HepG2 (cell line): ENCODE results near the gene LRRC25. TPM values are rescaled to one million over a fixed set of nuclear protein-coding genes. Genes with fewer than 3 reads are reported as not detected.

Experiments used
- ATF2 ChIP-seq: sonication (generic); formaldehyde crosslinking; IDR thresholded peaks from 2 replicates; pipeline ENCODE4 v1.4.0; 2020; ENCODE audit warnings: missing genetic modification reagents
- ATF5 ChIP-seq: sonication (generic); formaldehyde crosslinking; IDR thresholded peaks from 2 replicates; pipeline ENCODE4 v1.4.0; 2020; ENCODE audit warnings: mild to moderate bottlenecking, low read depth, missing genetic modification reagents
- CBFB ChIP-seq: sonication (generic); formaldehyde crosslinking; IDR thresholded peaks from 2 replicates; pipeline ENCODE4 v1.4.0; 2020; ENCODE audit warnings: missing genetic modification reagents
- CBX2 ChIP-seq, 2 experiments: fragments of 200-600 bp in 1 of 2; sonication (generic); formaldehyde crosslinking in 1 of 2; IDR thresholded peaks; 2 replicates each; pipeline versions ENCODE4 v1.7.0 to v1.8.1; 2018 to 2022; ENCODE audit warnings: low read depth in 2 of 2, low read length in 1 of 2, mild to moderate bottlenecking in 1 of 2, missing genetic modification reagents in 1 of 2
- CSRNP1 ChIP-seq: sonication (generic); formaldehyde crosslinking; IDR thresholded peaks from 2 replicates; pipeline ENCODE4 v1.8.1; 2023; ENCODE audit warnings: mild to moderate bottlenecking, missing genetic modification reagents
- DDIT3 ChIP-seq: sonication (generic); formaldehyde crosslinking; IDR thresholded peaks from 2 replicates; pipeline ENCODE4 v1.4.0; 2020; ENCODE audit warnings: mild to moderate bottlenecking, missing genetic modification reagents
- ELF3 ChIP-seq: IDR thresholded peaks from 2 replicates; pipeline ENCODE4 v1.6.1; 2016; ENCODE audit warnings: missing genetic modification reagents, missing compliant biosample characterization
- FOXA3 ChIP-seq: IDR thresholded peaks from 2 replicates; pipeline ENCODE4 v1.6.1; 2016; ENCODE audit warnings: missing genetic modification reagents, missing compliant biosample characterization
- FOXP1 ChIP-seq, 2 experiments: fragments of 450-650 bp in 1 of 2; IDR thresholded peaks; 2 replicates each; pipeline ENCODE4 v1.6.1; 2017 to 2018; ENCODE audit warnings: antibody characterized with exemption in 1 of 2
- JARID2 ChIP-seq: sonication (generic); formaldehyde crosslinking; IDR thresholded peaks from 2 replicates; pipeline ENCODE4 v1.8.1; 2023; ENCODE audit warnings: missing genetic modification reagents, inconsistent platforms; ENCODE audit not compliant: insufficient replicate concordance
- PHF21A ChIP-seq: sonication (generic); formaldehyde crosslinking; IDR thresholded peaks from 2 replicates; pipeline ENCODE4 v1.5.0; 2020; ENCODE audit warnings: mild to moderate bottlenecking, missing genetic modification reagents
- POLR2AphosphoS5 ChIP-seq: IDR thresholded peaks from 2 replicates; pipeline ENCODE4 v1.6.1; 2012; ENCODE audit warnings: low read depth, low read length
- RARA ChIP-seq: IDR thresholded peaks from 2 replicates; pipeline ENCODE4 v1.6.1; 2016; ENCODE audit warnings: missing genetic modification reagents, missing compliant biosample characterization
- SP4 ChIP-seq: sonication (generic); formaldehyde crosslinking; IDR thresholded peaks from 2 replicates; pipeline ENCODE4 v1.8.1; 2023; ENCODE audit warnings: mild to moderate bottlenecking, missing genetic modification reagents
- TCF7 ChIP-seq: sonication (generic); IDR thresholded peaks from 2 replicates; pipeline ENCODE4 v1.6.1; 2016; ENCODE audit warnings: antibody characterized with exemption, low read depth
- U2AF1 ChIP-seq: fragments of 200-400 bp; formaldehyde crosslinking; optimal IDR thresholded peaks from 2 replicates; pipeline ENCODE3; 2017; ENCODE audit warnings: mild to moderate bottlenecking, low read depth, low read length
- YY1 ChIP-seq: IDR thresholded peaks from 2 replicates; pipeline ENCODE4 v1.6.1; 2011; ENCODE audit warnings: low read length, low read depth, moderate library complexity, mild to moderate bottlenecking; ENCODE audit not compliant: insufficient read depth, insufficient replicate concordance
- ZNF24 ChIP-seq: fragments of 450-650 bp; IDR thresholded peaks from 2 replicates; pipeline ENCODE4 v1.6.1; 2017; ENCODE audit warnings: antibody characterized with exemption, mild to moderate bottlenecking
- ZNF251 ChIP-seq: sonication (generic); formaldehyde crosslinking; IDR thresholded peaks from 2 replicates; pipeline ENCODE4 v1.9.0; 2021; ENCODE audit warnings: mild to moderate bottlenecking, missing genetic modification reagents
- ZNF263 ChIP-seq: sonication (generic); formaldehyde crosslinking; IDR thresholded peaks from 2 replicates; pipeline ENCODE4 v1.4.0; 2020; ENCODE audit warnings: missing genetic modification reagents
- ZNF317 ChIP-seq: sonication (generic); formaldehyde crosslinking; IDR thresholded peaks from 2 replicates; pipeline ENCODE4 v1.5.0; 2020; ENCODE audit warnings: mild to moderate bottlenecking, missing genetic modification reagents
- ZNF616 ChIP-seq: sonication (generic); formaldehyde crosslinking; IDR thresholded peaks from 2 replicates; pipeline ENCODE4 v1.5.0; 2020; ENCODE audit warnings: low read depth, mild to moderate bottlenecking, missing genetic modification reagents
- ZNF619 ChIP-seq: sonication (generic); formaldehyde crosslinking; IDR thresholded peaks from 2 replicates; pipeline ENCODE4 v1.4.0; 2020; ENCODE audit warnings: mild to moderate bottlenecking, missing genetic modification reagents
- ZNF7 ChIP-seq: IDR thresholded peaks from 2 replicates; pipeline ENCODE4 v1.6.1; 2016; ENCODE audit warnings: missing biosample characterization, missing genetic modification reagents
- ZNF724P ChIP-seq: sonication (generic); formaldehyde crosslinking; IDR thresholded peaks from 2 replicates; pipeline ENCODE4 v1.8.0; 2022; ENCODE audit warnings: missing genetic modification reagents, borderline replicate concordance
- ZNF747 ChIP-seq: sonication (generic); formaldehyde crosslinking; IDR thresholded peaks from 2 replicates; pipeline ENCODE4 v1.8.1; 2023; ENCODE audit warnings: missing genetic modification reagents, mild to moderate bottlenecking, borderline replicate concordance
- polyA plus RNA-seq, 8 experiments: library from polyadenylated mRNA; depleted of rRNA in 3 of 8; stranded (reverse) in 7 of 8; unstranded in 1 of 8; fragments of >200 nt; fragmentation: Illumina TruSeq in 4 of 8; extraction: Trizol in 4 of 8; gene quantifications; 2 replicates each; pipeline versions ENCODE4 v1.2.1 to v1.2.3, GENCODE V29; 2011 to 2016; ENCODE audit warnings: low read depth in 4 of 8, missing spikeins in 1 of 8, mixed read lengths in 1 of 8; ENCODE audit not compliant: insufficient read depth in 1 of 8
- total RNA-seq, 5 experiments: library from RNA; depleted of rRNA; stranded (reverse); fragments of >200 nt; fragmentation: Illumina TruSeq; extraction: Trizol; gene quantifications; 2 replicates each; pipeline ENCODE4 v1.2.3, GENCODE V29; 2016; ENCODE audit warnings: low read depth in 1 of 5
- TF ChIP-seq, protein P1 (sequence below): sonication (generic); formaldehyde crosslinking; IDR thresholded peaks from 2 replicates; pipeline ENCODE4 v1.8.0; 2022; ENCODE audit warnings: mild to moderate bottlenecking, missing genetic modification reagents, moderate library complexity

Gene LRRC25
- total and polyA plus RNA-seq, 2 of the 13 experiments (the other 11 are each of a cell fraction or from before 2014, with no cell fraction given) = 0.13 to 0.53 TPM

GRCh38 chr19:18362934-18363542 is 34.4 kb downstream of the LRRC25 start (continued):
- no peak for TF ChIP-seq ZNF263
- TF ChIP-seq ELF3 (CRISPR knock-in tag) = 0 out of 2 replicates have a peak, but pooled peaks have one; percentile 37
- TF ChIP-seq ZNF7 (CRISPR knock-in tag) = no peak
- no peak for TF ChIP-seq U2AF1
- TF ChIP-seq YY1 = no peak
- TF ChIP-seq ZNF251 (CRISPR knock-in tag) = no peak; the same call in 1 of the 2 replicates
- peak; percentile 53; the same call in 1 of the 2 replicates for TF ChIP-seq PHF21A (CRISPR knock-in tag)
- no peak for TF ChIP-seq DDIT3 (CRISPR knock-in tag)
- TF ChIP-seq FOXA3 (CRISPR knock-in tag) = peak; percentile 45
- TF ChIP-seq TCF7 = no peak
- no peak; the same call in 1 of the 2 replicates for TF ChIP-seq ZNF747 (CRISPR knock-in tag)
- TF ChIP-seq ATF2 (CRISPR knock-in tag) = no peak; the same call in 1 of the 2 replicates
- TF ChIP-seq CBFB (CRISPR knock-in tag) = no peak
- TF ChIP-seq ATF5 (CRISPR knock-in tag) = no peak
- no peak for TF ChIP-seq ZNF24
- TF ChIP-seq RARA = peak; percentile 86
- no peak for TF ChIP-seq CBX2 (IDR thresholded peaks at IDR 0.05; ENCODE audit: low read depth, low read length)
- TF ChIP-seq CBX2 (CRISPR knock-in tag; IDR thresholded peaks at IDR 0.05; ENCODE audit: low read depth) = 0 out of 2 replicates have a peak, but pooled peaks have one; percentile 26
- no peak for TF ChIP-seq ZNF724P (CRISPR knock-in tag)
- peak; percentile 53; the same call in 1 of the 2 replicates for TF ChIP-seq FOXP1 (IDR thresholded peaks at IDR 0.05)
- TF ChIP-seq FOXP1 (CRISPR knock-in tag; IDR thresholded peaks at IDR 0.05) = peak; percentile 61; the same call in 1 of the 2 replicates
- no peak for TF ChIP-seq SP4 (CRISPR knock-in tag)
- no peak for TF ChIP-seq CSRNP1 (CRISPR knock-in tag)
- TF ChIP-seq POLR2AphosphoS5 = no peak
- TF ChIP-seq JARID2 = no peak
- peak; percentile 73 for TF ChIP-seq ZNF317 (CRISPR knock-in tag)
- no peak for TF ChIP-seq ZNF616 (CRISPR knock-in tag)
- no peak for TF ChIP-seq ZNF619
- TF ChIP-seq, protein P1, sequence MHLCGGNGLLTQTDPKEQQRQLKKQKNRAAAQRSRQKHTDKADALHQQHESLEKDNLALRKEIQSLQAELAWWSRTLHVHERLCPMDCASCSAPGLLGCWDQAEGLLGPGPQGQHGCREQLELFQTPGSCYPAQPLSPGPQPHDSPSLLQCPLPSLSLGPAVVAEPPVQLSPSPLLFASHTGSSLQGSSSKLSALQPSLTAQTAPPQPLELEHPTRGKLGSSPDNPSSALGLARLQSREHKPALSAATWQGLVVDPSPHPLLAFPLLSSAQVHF = no peak
